HG03432 (cell line): ENCODE measurements around the gene BLM.

ENCODE experiments used
- ATAC-seq: cut with Tn5 transposase; IDR thresholded peaks from one replicate; pipeline ENCODE4 v1.9.1; 2021; ENCODE audit warnings: mild to moderate bottlenecking, moderate library complexity; ENCODE audit not compliant: unreplicated experiment

BLM gene

GRCh38 chr15:90780916-90781315, 63.8 kb downstream of the BLM start:
- no peak for ATAC-seq

- ATAC-seq: no peak
These were observed 65.3 kb downstream of the BLM start for GRCh38 chr15:90782442-90782841.

DNA sequence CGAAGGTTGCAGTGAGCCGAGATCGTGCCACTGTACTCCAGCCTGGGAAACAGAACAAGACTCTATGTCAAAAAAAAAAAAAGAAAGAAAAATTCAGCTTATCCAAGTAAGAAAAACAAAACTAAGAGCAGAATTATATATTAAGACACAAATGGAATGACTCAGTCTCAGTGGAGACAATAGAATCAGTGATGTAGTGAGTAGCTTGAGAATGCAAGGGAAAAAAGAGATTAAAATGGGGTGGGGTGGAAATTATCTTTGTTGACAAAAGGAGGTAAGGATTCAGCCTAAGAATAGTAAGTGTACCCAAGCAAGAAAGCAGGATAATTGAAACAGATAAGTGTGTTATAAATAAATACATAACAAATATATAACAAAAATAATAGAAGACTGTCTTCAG, 70.7 kb downstream of the BLM start:
- ATAC-seq: no peak

- no peak for ATAC-seq
These were observed 72.3 kb downstream of the BLM start for GRCh38 chr15:90789462-90789861.

GRCh38 chr15:90790057-90790456, 72.9 kb downstream of the BLM start:
- ATAC-seq: no peak

- ATAC-seq: no peak
These were observed 73.4 kb downstream of the BLM start for GRCh38 chr15:90790561-90790960.

DNA sequence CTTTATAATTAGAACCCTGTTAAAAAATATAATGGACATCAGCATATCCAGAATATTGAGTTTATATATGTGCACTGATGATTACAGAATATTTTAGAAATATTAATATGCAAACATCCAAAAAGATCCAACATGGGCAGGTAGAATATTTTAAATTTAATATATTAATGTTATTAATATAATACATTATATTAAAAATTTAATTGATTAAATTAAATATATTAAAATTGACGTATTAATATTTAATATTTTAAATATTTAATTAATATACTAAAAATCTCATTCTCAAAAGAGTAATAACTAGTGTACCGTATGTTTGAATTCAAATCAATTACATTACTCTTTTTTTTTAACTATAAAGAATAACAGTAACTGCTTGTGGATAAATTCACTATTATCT, 77.4 kb downstream of the BLM start:
- ATAC-seq: no peak

DNA sequence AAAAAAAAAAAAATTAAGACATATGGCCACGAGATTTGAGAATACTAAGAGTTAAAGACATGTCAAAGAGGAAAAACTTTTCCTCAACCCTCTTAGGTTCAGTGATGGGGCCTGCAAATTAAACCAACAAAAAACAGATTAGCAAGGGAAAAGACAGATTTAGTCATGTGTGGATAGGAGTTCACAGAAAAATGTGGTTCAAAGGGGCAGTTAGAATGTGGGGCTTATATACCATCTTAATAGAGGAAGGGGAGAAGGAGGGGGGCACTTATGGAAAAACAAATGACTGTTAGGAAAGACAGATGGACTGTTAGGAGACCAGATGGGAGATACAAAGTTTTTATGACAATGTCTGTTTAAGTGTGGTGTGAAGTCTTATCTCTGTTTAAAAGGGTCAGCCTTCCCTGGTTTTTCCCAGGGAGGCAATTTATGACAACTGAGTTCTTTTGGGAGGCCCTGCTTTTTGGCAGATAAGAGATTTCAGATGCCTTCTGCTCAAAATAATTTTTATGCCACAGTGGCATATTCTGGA, 82.6 kb downstream of the BLM start:
- ATAC-seq: no peak

GRCh38 chr15:90801803-90802202, 84.7 kb downstream of the BLM start:
- no peak for ATAC-seq

DNA sequence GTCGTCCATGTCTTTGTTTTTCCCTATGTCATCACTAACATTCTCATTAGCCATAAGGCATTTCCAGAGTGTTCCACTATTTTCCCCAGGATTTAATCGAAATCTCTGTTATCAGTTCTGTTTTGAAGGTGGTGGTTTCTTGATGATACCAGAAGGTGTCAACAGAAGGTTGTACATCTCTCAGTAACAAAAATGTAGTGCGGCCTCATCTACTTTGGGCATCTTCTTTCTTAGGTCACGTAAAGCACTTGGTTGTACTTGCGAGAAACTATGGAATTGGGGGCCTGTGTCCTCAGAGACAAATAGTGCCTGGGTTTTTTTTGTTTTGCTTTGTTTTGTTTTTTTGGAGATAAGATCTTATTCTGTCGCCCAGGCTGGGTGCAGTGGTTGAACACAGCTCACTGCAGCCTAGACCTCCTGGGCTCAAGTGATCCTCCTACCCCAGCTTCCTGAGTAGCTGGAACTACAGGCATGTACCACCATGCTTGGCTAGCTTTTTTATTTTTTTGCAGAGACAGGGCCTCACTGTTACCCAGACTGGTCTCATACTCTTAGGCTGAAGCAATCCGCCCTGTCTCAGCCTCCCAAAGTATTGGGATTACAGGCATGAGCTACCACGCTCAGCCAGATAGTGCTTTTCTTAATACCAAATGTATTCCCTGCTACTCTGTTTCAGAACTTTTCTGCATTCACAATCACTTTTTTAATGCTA, 90.1 kb downstream of the BLM start:
- no peak for ATAC-seq

GRCh38 chr15:90807786-90808086, 90.6 kb downstream of the BLM start:
- ATAC-seq: no peak

- ATAC-seq: no peak
These were observed 91.5 kb downstream of the BLM start for GRCh38 chr15:90808517-90809235.

DNA sequence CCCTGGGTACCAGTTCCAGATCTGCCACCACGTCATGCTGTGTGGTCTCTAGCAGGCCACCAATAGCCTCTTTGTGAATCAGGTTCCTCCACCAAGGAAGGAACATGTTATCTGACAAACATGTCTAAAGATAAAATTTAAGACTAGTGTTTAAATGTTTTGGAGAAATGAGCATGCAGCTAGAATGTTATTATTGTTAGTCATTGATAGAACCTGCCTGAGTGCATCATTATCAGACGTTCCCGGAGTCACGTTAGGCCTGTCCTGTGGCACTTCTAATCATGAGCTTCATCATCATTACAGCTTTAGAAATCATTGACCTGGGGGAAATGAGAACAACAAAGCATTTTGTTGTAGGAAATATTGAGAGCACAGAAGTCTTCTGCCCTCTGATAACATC, 92.4 kb downstream of the BLM start:
- ATAC-seq: no peak

GRCh38 chr15:90810354-90810753, 93.2 kb downstream of the BLM start:
- no peak for ATAC-seq

- no peak for ATAC-seq
These were observed 95.2 kb downstream of the BLM start for GRCh38 chr15:90812171-90812957.

DNA sequence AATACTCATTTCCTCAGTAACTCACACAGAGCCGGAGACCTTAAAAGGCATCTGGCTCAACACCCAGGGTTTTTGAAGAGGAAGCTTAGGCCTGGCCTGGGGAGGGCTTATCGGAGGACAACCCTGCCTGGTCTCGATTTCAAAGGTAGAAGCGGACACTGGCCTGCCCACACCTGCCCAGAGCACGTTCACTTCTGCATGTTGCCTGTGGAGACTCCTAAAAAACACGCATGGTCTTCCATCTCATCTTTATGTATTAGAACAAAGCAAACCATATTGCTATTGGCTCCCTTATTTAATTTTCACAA, 95.8 kb downstream of the BLM start:
- ATAC-seq: no peak

DNA sequence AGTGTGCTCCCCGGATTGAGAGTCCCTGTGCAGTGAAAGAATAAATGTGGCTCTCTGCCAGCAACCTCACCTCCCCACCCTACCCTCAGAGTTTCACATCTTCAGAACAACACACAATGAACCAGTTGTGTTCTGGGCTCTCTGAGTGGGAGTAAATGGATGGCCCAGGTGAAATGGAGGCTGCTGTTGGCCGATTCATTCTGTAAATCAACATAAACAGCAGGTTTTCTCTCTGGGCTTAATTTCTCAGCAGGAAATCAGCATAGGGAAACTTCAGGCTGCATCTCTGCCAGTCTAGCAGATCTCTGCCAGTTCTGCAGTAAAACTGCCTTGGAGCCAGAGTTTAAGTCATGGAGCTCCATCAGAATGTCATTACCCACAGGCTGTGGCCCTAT, 96.6 kb downstream of the BLM start:
- no peak for ATAC-seq

- ATAC-seq: no peak
These were observed 97.2 kb downstream of the BLM start for GRCh38 chr15:90814191-90814821.

- no peak for ATAC-seq
These were observed 99.4 kb downstream of the BLM start for GRCh38 chr15:90816401-90817116.

GRCh38 chr15:90817117-90818057, 100.2 kb downstream of the BLM start:
- ATAC-seq: no peak
